ENCODE measurements around the gene ZMYND15. TPM values are rescaled to one million over a fixed set of nuclear protein-coding genes. Genes with fewer than 3 reads are reported as not detected.
"Not testable (repeated sequence)": the region's sequence is repeated elsewhere in the genome, so short reads cannot be mapped to it uniquely, and the experiment has no call there.

ZMYND15 gene
- total RNA-seq, 1 experiment from 2014 or later = 0.42 TPM

DNA sequence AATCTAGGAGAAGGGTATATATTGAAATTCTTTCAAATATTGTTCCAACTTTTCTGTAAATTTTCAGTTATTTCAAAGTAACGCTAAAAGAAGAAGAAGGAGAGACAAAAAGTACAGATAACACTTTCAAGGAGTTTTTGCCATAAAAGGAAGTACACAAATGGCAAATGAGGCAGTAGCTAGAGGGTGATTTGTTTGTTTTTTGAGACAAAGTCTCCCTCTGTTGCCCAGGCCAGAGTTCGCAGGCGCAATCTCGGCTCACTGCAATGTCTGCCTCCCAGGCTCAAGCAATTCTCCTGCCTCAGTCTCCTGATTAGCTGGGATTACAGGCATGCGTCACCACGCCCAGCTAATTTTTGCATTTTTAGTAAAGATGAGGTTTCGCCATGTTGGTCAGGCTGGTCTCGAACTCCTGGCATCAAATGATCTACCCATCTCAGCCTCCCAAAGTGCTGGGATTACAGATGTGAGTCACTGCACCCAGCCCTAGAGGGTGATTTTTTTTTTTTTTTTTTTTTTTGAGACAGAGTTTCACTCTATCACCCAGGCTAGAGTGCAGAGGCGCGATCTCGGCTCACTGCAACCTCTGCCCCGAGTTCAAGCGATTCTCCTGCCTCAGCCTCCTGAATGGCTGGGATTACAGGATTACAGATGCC, 40.1 kb upstream of the ZMYND15 start:
- H2BK20ac ChIP-seq (ENCODE audit: low read depth, low read length, poor library complexity, severe bottlenecking); H3K4me3 Mint-ChIP-seq; H3K9me3 Mint-ChIP-seq; H3K4me2 ChIP-seq (ENCODE audit: insufficient read depth, insufficient read length, low read length); DNase-seq; H4K20me1 ChIP-seq (ENCODE audit: control insufficient read depth, insufficient read depth, insufficient read length); H2BK15ac ChIP-seq (ENCODE audit: low read depth, low read length); H4K8ac ChIP-seq (replicated peaks; ENCODE audit: insufficient read length, low read depth, low read length); H3K27ac Mint-ChIP-seq; H3K14ac ChIP-seq (ENCODE audit: insufficient read depth, low read length); H4K91ac ChIP-seq (ENCODE audit: insufficient read length, low read depth, low read length); H3K23ac ChIP-seq (ENCODE audit: insufficient read length, low read depth, low read length); H2AFZ ChIP-seq (ENCODE audit: low read length); H3K27me3 Mint-ChIP-seq (ENCODE audit: low read depth); H3K23me2 ChIP-seq (ENCODE audit: insufficient read length, low read depth, low read length, poor library complexity, severe bottlenecking); H3K27me3 ChIP-seq (ENCODE audit: insufficient read depth, low read length); H2AK5ac ChIP-seq (ENCODE audit: insufficient read length, low read length); H3K27ac ChIP-seq (ENCODE audit: insufficient read length, low read depth, low read length); H3K9ac ChIP-seq (ENCODE audit: extremely low read depth, insufficient read length, low read length); H3K18ac ChIP-seq (ENCODE audit: insufficient read length, low read depth, low read length); H2BK120ac ChIP-seq (ENCODE audit: low read depth, low read length, poor library complexity, severe bottlenecking); H3K4me1 ChIP-seq (ENCODE audit: insufficient read depth, low read length); H2BK12ac ChIP-seq (ENCODE audit: insufficient read length, low read depth, low read length); H3T11ph ChIP-seq (ENCODE audit: low read length); H3K4ac ChIP-seq (ENCODE audit: low read depth, low read length); H4K5ac ChIP-seq (ENCODE audit: insufficient read length, low read depth, low read length); H3K56ac ChIP-seq (ENCODE audit: insufficient read length, low read depth, low read length); H2BK5ac ChIP-seq (ENCODE audit: insufficient read length, low read length); H3K9me3 ChIP-seq (ENCODE audit: control insufficient read depth, low read depth, low read length): not testable (repeated sequence)
- TF ChIP-seq, protein P1, sequence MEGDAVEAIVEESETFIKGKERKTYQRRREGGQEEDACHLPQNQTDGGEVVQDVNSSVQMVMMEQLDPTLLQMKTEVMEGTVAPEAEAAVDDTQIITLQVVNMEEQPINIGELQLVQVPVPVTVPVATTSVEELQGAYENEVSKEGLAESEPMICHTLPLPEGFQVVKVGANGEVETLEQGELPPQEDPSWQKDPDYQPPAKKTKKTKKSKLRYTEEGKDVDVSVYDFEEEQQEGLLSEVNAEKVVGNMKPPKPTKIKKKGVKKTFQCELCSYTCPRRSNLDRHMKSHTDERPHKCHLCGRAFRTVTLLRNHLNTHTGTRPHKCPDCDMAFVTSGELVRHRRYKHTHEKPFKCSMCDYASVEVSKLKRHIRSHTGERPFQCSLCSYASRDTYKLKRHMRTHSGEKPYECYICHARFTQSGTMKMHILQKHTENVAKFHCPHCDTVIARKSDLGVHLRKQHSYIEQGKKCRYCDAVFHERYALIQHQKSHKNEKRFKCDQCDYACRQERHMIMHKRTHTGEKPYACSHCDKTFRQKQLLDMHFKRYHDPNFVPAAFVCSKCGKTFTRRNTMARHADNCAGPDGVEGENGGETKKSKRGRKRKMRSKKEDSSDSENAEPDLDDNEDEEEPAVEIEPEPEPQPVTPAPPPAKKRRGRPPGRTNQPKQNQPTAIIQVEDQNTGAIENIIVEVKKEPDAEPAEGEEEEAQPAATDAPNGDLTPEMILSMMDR (conservative IDR thresholded peaks at IDR 0.05) = peak; percentile 31; the same call in 1 of the 3 replicates
- WGBS (ENCODE audit: extremely low coverage, insufficient read length, low lambda C conversion rate) = no CpG with 5 or more reads among the region's 13 CpGs
- peaks cover 16 to 17% of the 10 kb centered on the region in 2 experiments for H3K4me1 Mint-ChIP-seq
- Histone ChIP-seq H3K79me2 (ENCODE audit: insufficient read depth, low read length) (peaks cover 35% of the 10 kb centered on the region; the same call in 1 of the 2 replicates), H3K79me1 (ENCODE audit: insufficient read depth, low read depth, low read length, poor library complexity, severe bottlenecking) (peaks cover 28% of the 10 kb centered on the region)
- peaks cover 8 to 32% (median 26%) of the 10 kb centered on the region in 3 experiments; a peak in 6 of 7 replicates for H3K36me3 Mint-ChIP-seq (ENCODE audit: insufficient read depth in 1 of 3, low read depth in 3 of 3)
